Ishikawa (cell line): Measurements from ENCODE around the gene IFT74.

Source experiments
- CEBPB ChIP-seq: IDR thresholded peaks from 2 replicates; pipeline ENCODE4 v1.6.1; 2012
- CREB1 ChIP-seq: IDR thresholded peaks from 2 replicates; pipeline ENCODE4 v1.6.1; 2012; ENCODE audit warnings: low read depth
- EGR1 ChIP-seq: IDR thresholded peaks from 2 replicates; pipeline ENCODE4 v1.6.1; 2012
- EP300 ChIP-seq: IDR thresholded peaks from 2 replicates; pipeline ENCODE4 v1.6.1; 2012; ENCODE audit warnings: borderline replicate concordance
- FOXM1 ChIP-seq: IDR thresholded peaks from 2 replicates; pipeline ENCODE4 v1.6.1; 2012; ENCODE audit warnings: low read depth, borderline replicate concordance
- MAX ChIP-seq: IDR thresholded peaks from 2 replicates; pipeline ENCODE4 v1.6.1; 2012
- NFIC ChIP-seq: IDR thresholded peaks from 2 replicates; pipeline ENCODE4 v1.6.1; 2012
- RAD21 ChIP-seq: IDR thresholded peaks from 2 replicates; pipeline ENCODE4 v1.6.1; 2012; ENCODE audit warnings: low read depth
- REST ChIP-seq: IDR thresholded peaks from 2 replicates; pipeline ENCODE4 v1.6.1; 2012; ENCODE audit warnings: low read depth, mild to moderate bottlenecking
- TAF1 ChIP-seq: IDR thresholded peaks from 2 replicates; pipeline ENCODE4 v1.6.1; 2012; ENCODE audit warnings: low read depth, mild to moderate bottlenecking
- TCF12 ChIP-seq: IDR thresholded peaks from 2 replicates; pipeline ENCODE4 v1.6.1; 2012; ENCODE audit warnings: low read depth
- TEAD4 ChIP-seq: IDR thresholded peaks from 2 replicates; pipeline ENCODE4 v1.6.1; 2012
- USF1 ChIP-seq: IDR thresholded peaks from 2 replicates; pipeline ENCODE4 v1.6.1; 2012
- YY1 ChIP-seq: IDR thresholded peaks from 2 replicates; pipeline ENCODE4 v1.6.1; 2012; ENCODE audit warnings: low read depth
- ZBTB7A ChIP-seq: IDR thresholded peaks from 2 replicates; pipeline ENCODE4 v1.6.1; 2012; ENCODE audit warnings: low read depth

IFT74 gene

GRCh38 chr9:27053369-27054022 is 97.3 kb downstream of the IFT74 start:
- TF ChIP-seq MAX (no peak), YY1 (no peak), TCF12 (no peak), ZBTB7A (no peak), CREB1 (no peak)

GRCh38 chr9:27054125-27054524 is 97.9 kb downstream of the IFT74 start:
- TF ChIP-seq TCF12, result no peak

- TF ChIP-seq FOXM1, result no peak
- no peak for TF ChIP-seq REST
- no peak for TF ChIP-seq NFIC
- TF ChIP-seq CEBPB, result no peak
- no peak for TF ChIP-seq RAD21
- no peak for TF ChIP-seq CREB1
- no peak for TF ChIP-seq YY1
- TF ChIP-seq TCF12, result no peak
- no peak for TF ChIP-seq ZBTB7A
- no peak for TF ChIP-seq EP300
- TF ChIP-seq EGR1, result no peak
- TF ChIP-seq MAX, result no peak
- no peak for TF ChIP-seq TEAD4
- no peak for TF ChIP-seq USF1
- TF ChIP-seq TAF1, result no peak
These were observed 98.6 kb downstream of the IFT74 start for GRCh38 chr9:27054841-27055240.

GRCh38 chr9:27059412-27059811 is 103.2 kb downstream of the IFT74 start:
- TF ChIP-seq CEBPB, result no peak
- no peak for TF ChIP-seq TEAD4

GRCh38 chr9:27059907-27060306 is 103.7 kb downstream of the IFT74 start:
- TF ChIP-seq EGR1 (no peak), CREB1 (no peak), CEBPB (no peak), ZBTB7A (no peak), EP300 (no peak), MAX (no peak), TEAD4 (no peak), USF1 (no peak)

GRCh38 chr9:27065288-27065687 is 109.1 kb downstream of the IFT74 start:
- TF ChIP-seq CEBPB, result no peak
- TF ChIP-seq TAF1, result no peak
- no peak for TF ChIP-seq FOXM1
- TF ChIP-seq REST, result no peak
- no peak for TF ChIP-seq TEAD4
- TF ChIP-seq CREB1, result no peak
- no peak for TF ChIP-seq YY1
